Suprapubic skin (tissue), 3 donors: Measurements from ENCODE around the gene LRFN4.

Experiments used
- POLR2A ChIP-seq, 2 donors: fragments of 450-650 bp; IDR thresholded peaks; one replicate each; pipeline ENCODE4 v1.6.1; 2017; ENCODE audit warnings: antibody characterized with exemption in 2 of 2, mild to moderate bottlenecking in 2 of 2, moderate library complexity in 2 of 2
- TF ChIP-seq, protein P1 (sequence below), 2 donors: fragments of 200-600 bp in 1 of 2; fragments of 450-650 bp in 1 of 2; sonication (generic) in 1 of 2; IDR thresholded peaks; one replicate each; pipeline ENCODE4 v1.5.1; 2016 to 2019; ENCODE audit warnings: antibody characterized with exemption in 2 of 2, mild to moderate bottlenecking in 1 of 2, moderate library complexity in 1 of 2

- TF ChIP-seq POLR2A (IDR thresholded peaks at IDR 0.05) = no peak
- TF ChIP-seq, protein P1, sequence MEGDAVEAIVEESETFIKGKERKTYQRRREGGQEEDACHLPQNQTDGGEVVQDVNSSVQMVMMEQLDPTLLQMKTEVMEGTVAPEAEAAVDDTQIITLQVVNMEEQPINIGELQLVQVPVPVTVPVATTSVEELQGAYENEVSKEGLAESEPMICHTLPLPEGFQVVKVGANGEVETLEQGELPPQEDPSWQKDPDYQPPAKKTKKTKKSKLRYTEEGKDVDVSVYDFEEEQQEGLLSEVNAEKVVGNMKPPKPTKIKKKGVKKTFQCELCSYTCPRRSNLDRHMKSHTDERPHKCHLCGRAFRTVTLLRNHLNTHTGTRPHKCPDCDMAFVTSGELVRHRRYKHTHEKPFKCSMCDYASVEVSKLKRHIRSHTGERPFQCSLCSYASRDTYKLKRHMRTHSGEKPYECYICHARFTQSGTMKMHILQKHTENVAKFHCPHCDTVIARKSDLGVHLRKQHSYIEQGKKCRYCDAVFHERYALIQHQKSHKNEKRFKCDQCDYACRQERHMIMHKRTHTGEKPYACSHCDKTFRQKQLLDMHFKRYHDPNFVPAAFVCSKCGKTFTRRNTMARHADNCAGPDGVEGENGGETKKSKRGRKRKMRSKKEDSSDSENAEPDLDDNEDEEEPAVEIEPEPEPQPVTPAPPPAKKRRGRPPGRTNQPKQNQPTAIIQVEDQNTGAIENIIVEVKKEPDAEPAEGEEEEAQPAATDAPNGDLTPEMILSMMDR (IDR thresholded peaks at IDR 0.05) = no peak
Measured at GRCh38 chr11:66886671-66887221, 29.9 kb downstream of the LRFN4 start.
